Measurements from ENCODE around the gene UMAD1.

UMAD1 gene

GRCh38 chr7:7917593-7917992 is 277.0 kb downstream of the UMAD1 start:
- TF ChIP-seq NFIC (IDR thresholded peaks at IDR 0.05), result no peak
- no peak for TF ChIP-seq EP300 (IDR thresholded peaks at IDR 0.05; ENCODE audit: borderline replicate concordance)
- no peak for TF ChIP-seq EGR1 (IDR thresholded peaks at IDR 0.05)
- no peak for TF ChIP-seq REST (IDR thresholded peaks at IDR 0.05; ENCODE audit: low read depth)
- TF ChIP-seq CREB1 (IDR thresholded peaks at IDR 0.05; ENCODE audit: low read depth), result no peak
- no peak for TF ChIP-seq TAF1 (IDR thresholded peaks at IDR 0.05; ENCODE audit: low read depth)
- no peak for TF ChIP-seq CEBPB (IDR thresholded peaks at IDR 0.05)

- TF ChIP-seq EP300 (IDR thresholded peaks at IDR 0.05; ENCODE audit: borderline replicate concordance), result no peak
- no peak for TF ChIP-seq MAX (IDR thresholded peaks at IDR 0.05)
- no peak for TF ChIP-seq CREB1 (IDR thresholded peaks at IDR 0.05; ENCODE audit: low read depth)
- no peak for TF ChIP-seq FOXM1 (IDR thresholded peaks at IDR 0.05; ENCODE audit: borderline replicate concordance, low read depth)
- no peak for TF ChIP-seq YY1 (IDR thresholded peaks at IDR 0.05; ENCODE audit: low read depth)
- TF ChIP-seq RAD21 (IDR thresholded peaks at IDR 0.05; ENCODE audit: low read depth), result no peak
- no peak for TF ChIP-seq CEBPB (IDR thresholded peaks at IDR 0.05)
- no peak for TF ChIP-seq TAF1 (IDR thresholded peaks at IDR 0.05; ENCODE audit: low read depth)
- TF ChIP-seq USF1 (IDR thresholded peaks at IDR 0.05), result no peak
- no peak for TF ChIP-seq TEAD4 (IDR thresholded peaks at IDR 0.05)
- TF ChIP-seq REST (IDR thresholded peaks at IDR 0.05; ENCODE audit: low read depth), result no peak
- no peak for TF ChIP-seq EGR1 (IDR thresholded peaks at IDR 0.05)
These were observed 278.3 kb downstream of the UMAD1 start for GRCh38 chr7:7918736-7919448.

- TF ChIP-seq EGR1 (IDR thresholded peaks at IDR 0.05) (no peak), NFIC (IDR thresholded peaks at IDR 0.05) (no peak), ZBTB7A (IDR thresholded peaks at IDR 0.05; ENCODE audit: low read depth) (no peak), TEAD4 (IDR thresholded peaks at IDR 0.05) (no peak), USF1 (IDR thresholded peaks at IDR 0.05) (no peak), MAX (IDR thresholded peaks at IDR 0.05) (no peak), TCF12 (IDR thresholded peaks at IDR 0.05; ENCODE audit: low read depth) (no peak)
These were observed 278.9 kb downstream of the UMAD1 start for GRCh38 chr7:7919449-7919945.

GRCh38 chr7:7920056-7920455 is 279.5 kb downstream of the UMAD1 start:
- TF ChIP-seq EP300 (IDR thresholded peaks at IDR 0.05; ENCODE audit: borderline replicate concordance) (no peak), TEAD4 (IDR thresholded peaks at IDR 0.05) (no peak), NFIC (IDR thresholded peaks at IDR 0.05) (no peak), MAX (IDR thresholded peaks at IDR 0.05) (no peak), FOXM1 (IDR thresholded peaks at IDR 0.05; ENCODE audit: borderline replicate concordance, low read depth) (no peak), REST (IDR thresholded peaks at IDR 0.05; ENCODE audit: low read depth) (no peak), CEBPB (IDR thresholded peaks at IDR 0.05) (no peak), TAF1 (IDR thresholded peaks at IDR 0.05; ENCODE audit: low read depth) (no peak), EGR1 (IDR thresholded peaks at IDR 0.05) (no peak), CREB1 (IDR thresholded peaks at IDR 0.05; ENCODE audit: low read depth) (no peak), USF1 (IDR thresholded peaks at IDR 0.05) (no peak), ZBTB7A (IDR thresholded peaks at IDR 0.05; ENCODE audit: low read depth) (no peak), RAD21 (IDR thresholded peaks at IDR 0.05; ENCODE audit: low read depth) (no peak), YY1 (IDR thresholded peaks at IDR 0.05; ENCODE audit: low read depth) (no peak), TCF12 (IDR thresholded peaks at IDR 0.05; ENCODE audit: low read depth) (no peak)

All from Ishikawa (cell line).